NB4 (cell line): ENCODE measurements around the gene AUH.

Experiments
- DNase-seq: peaks from one replicate; pipeline ENCODE4 v3.0.0; 2010; ENCODE audit warnings: low read depth
- H3K4me3 ChIP-seq: one replicate; pipeline ENCODE4 v1.5.1; 2011; ENCODE audit warnings: mild to moderate bottlenecking, low read depth, low read length, moderate library complexity
- MAX ChIP-seq: IDR thresholded peaks from 2 replicates; pipeline ENCODE4 v1.6.1; 2011; ENCODE audit warnings: low read depth, low read length
- MYC ChIP-seq: IDR thresholded peaks from 2 replicates; pipeline ENCODE4 v1.6.1; 2011; ENCODE audit warnings: low read depth, low read length
- POLR2A ChIP-seq: IDR thresholded peaks from 2 replicates; pipeline ENCODE4 v1.6.1; 2011; ENCODE audit warnings: mild to moderate bottlenecking; ENCODE audit not compliant: insufficient read length; ENCODE audit errors: extremely low read depth
- TF ChIP-seq, protein P1 (sequence below): IDR thresholded peaks from one replicate; pipeline ENCODE4 v1.5.1; 2012; ENCODE audit warnings: low read depth, low read length

AUH gene

GRCh38 chr9:91222457-91222856 is 139.3 kb downstream of the AUH start:
- no peak for TF ChIP-seq MAX
- no peak for TF ChIP-seq POLR2A
- no peak for TF ChIP-seq MYC
- TF ChIP-seq, protein P1, sequence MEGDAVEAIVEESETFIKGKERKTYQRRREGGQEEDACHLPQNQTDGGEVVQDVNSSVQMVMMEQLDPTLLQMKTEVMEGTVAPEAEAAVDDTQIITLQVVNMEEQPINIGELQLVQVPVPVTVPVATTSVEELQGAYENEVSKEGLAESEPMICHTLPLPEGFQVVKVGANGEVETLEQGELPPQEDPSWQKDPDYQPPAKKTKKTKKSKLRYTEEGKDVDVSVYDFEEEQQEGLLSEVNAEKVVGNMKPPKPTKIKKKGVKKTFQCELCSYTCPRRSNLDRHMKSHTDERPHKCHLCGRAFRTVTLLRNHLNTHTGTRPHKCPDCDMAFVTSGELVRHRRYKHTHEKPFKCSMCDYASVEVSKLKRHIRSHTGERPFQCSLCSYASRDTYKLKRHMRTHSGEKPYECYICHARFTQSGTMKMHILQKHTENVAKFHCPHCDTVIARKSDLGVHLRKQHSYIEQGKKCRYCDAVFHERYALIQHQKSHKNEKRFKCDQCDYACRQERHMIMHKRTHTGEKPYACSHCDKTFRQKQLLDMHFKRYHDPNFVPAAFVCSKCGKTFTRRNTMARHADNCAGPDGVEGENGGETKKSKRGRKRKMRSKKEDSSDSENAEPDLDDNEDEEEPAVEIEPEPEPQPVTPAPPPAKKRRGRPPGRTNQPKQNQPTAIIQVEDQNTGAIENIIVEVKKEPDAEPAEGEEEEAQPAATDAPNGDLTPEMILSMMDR, result no peak
- no peak for DNase-seq
- no peak overlapping the region for H3K4me3 ChIP-seq

GRCh38 chr9:91221332-91221731 is 140.4 kb downstream of the AUH start:
- no peak overlapping the region for H3K4me3 ChIP-seq
- TF ChIP-seq MYC, result no peak
- no peak for DNase-seq

GRCh38 chr9:91220491-91221135 is 141.1 kb downstream of the AUH start:
- TF ChIP-seq, protein P1, result no peak
- TF ChIP-seq MYC, result no peak
- no peak for TF ChIP-seq MAX
- TF ChIP-seq POLR2A, result no peak
- DNase-seq, result no peak

GRCh38 chr9:91220021-91220420 is 141.7 kb downstream of the AUH start:
- TF ChIP-seq MAX, result no peak
- TF ChIP-seq POLR2A, result no peak
- TF ChIP-seq MYC, result no peak
- TF ChIP-seq, protein P1, result no peak

More at GRCh38 chr9:91220491-91221135, 141.1 kb downstream of the AUH start:
- H3K4me3 ChIP-seq, result no peak overlapping the region

GRCh38 chr9:91219557-91219956 is 142.2 kb downstream of the AUH start:
- DNase-seq, result no peak
- TF ChIP-seq, protein P1, result no peak
- TF ChIP-seq MAX, result no peak
- TF ChIP-seq MYC, result no peak
- no peak for TF ChIP-seq POLR2A
- H3K4me3 ChIP-seq, result no peak overlapping the region

More at GRCh38 chr9:91220021-91220420, 141.7 kb downstream of the AUH start:
- H3K4me3 ChIP-seq, result no peak overlapping the region
- no peak for DNase-seq

DNA sequence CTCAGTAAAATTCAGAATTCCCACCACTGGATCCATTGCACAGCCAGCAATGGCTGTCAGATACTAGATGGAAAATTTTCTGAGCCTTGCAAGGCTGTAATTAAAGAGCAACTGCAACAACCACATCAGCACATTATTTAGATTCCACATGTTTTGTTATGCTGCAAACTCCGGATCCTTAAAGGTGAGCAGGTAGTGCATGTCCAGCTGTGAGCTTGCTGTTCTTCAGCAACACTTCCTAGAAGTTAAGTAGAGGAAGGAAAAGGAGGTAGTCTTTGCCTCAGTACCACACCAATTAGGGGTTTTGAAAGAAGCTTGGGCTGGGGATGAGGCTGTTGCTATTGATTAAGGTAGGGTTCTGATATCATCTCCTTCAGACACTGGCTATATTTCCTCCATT is 144.3 kb downstream of the AUH start:
- no peak for DNase-seq
- H3K4me3 ChIP-seq, result no peak overlapping the region
- TF ChIP-seq POLR2A (no peak), MAX (no peak), MYC (no peak)
- TF ChIP-seq, protein P1, result no peak
